ENCODE data around the gene DIPK1B. TPM values are rescaled to one million over a fixed set of nuclear protein-coding genes. Genes with fewer than 3 reads are reported as not detected.

The DIPK1B gene
- 10 to 100 TPM; 23.3 to 40.4 (median 27.4) TPM for polyA plus RNA-seq (ENCODE audit: insufficient read length in 4 of 4)

DNA sequence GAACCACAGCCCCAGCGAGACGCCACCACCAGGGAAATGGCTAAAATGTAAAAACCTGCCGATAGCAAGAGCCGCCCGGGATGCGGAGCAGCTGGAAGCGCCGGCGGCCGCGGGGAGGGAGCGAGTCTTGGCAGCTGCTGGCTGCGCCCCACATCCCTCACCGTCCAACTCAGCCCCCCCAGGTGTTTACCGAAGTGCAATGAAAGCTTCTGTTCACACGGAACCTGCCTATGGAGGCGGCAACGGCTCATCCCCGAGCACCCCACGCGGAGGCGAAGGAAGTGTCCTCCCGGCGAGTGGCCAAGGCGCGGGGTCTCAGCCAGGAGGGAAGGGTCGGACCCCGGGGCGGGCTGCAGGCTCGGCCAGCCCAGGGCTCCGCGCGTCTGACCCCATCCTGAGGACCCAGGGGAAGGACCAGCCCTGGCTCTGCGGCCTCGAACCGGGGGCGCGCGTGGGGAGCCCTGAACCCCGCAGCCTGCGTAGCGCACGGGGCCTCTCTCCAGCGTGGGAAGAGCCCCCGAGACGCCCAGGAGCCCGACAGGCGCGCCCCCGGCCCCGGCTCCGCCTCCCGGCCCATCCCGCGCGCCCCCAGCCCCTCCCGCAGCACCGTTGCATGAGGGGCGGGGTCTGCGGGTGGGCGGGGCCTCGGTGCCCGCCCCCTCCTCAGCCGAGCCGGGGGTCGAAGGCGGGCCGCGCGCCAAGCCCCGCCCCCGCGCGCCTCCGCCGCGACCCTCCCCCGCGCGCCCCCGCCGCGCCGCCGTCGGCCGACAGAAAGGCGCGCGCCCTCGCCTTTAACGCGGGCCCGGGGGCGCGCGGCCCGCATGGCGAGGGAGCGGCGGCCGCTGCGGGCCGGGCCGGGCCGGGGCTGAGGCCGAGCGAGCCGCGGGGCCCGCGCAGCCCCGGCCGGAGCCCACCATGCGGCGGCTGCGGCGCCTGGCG, at the start of gene DIPK1B:
Gene DIPK1B, plus strand, starts transcription at position 822 of the 939 bp plus-strand sequence. Its CDS starts 94 bp downstream, at position 916.
- DNase-seq (ENCODE audit: low read depth in 4 of 4, low spot score in 3 of 4): no peak

- DNase-seq (ENCODE audit: low read depth in 4 of 4, low spot score in 3 of 4): no peak
Measured at GRCh38 chr9:136662656-136663581, 49.5 kb upstream of the DIPK1B start, which contains the start of gene EGFL7. Gene EGFL7 (plus strand): TSS chr9:136662916. CDS start chr9:136668283, 5,367 bp downstream.

GRCh38 chr9:136664000-136664915, 48.1 kb upstream of the DIPK1B start:
- no peak for DNase-seq (ENCODE audit: low read depth in 4 of 4, low spot score in 3 of 4)

DNA sequence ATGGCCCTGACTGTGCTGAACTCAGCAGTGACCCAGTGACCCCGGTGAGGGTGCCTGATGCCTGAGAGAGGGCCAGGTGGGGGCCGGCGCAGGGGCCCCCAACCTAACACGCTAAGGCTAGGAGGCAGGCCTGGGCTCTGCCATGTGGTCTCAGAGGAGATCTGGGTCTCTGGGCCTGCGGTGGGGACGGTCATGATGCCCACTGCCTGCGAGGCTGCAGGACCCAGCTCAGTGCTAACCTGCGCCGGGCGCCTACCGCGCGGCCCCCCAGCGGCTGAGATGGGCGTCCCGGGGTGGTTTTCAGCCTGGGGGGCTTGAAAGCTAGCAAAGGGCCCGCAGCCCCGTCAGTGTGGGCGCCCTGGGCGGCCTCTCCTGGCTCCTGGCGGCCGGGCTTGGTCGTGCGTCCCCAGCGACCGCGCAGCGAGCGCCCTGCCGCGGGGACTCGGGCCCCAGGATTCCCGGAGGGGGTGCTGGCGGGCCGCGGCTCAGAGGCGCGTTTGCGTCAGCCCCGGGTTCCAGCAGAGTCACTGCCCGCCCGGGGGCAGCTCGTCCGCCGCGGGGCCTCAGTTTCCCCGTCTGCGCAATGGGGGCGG, 47.2 kb upstream of the DIPK1B start:
- no peak for DNase-seq (ENCODE audit: low read depth in 4 of 4, low spot score in 3 of 4)

- no peak for DNase-seq (ENCODE audit: low read depth in 4 of 4, low spot score in 3 of 4)
Measured at GRCh38 chr9:136665704-136666371, 46.5 kb upstream of the DIPK1B start.

DNA sequence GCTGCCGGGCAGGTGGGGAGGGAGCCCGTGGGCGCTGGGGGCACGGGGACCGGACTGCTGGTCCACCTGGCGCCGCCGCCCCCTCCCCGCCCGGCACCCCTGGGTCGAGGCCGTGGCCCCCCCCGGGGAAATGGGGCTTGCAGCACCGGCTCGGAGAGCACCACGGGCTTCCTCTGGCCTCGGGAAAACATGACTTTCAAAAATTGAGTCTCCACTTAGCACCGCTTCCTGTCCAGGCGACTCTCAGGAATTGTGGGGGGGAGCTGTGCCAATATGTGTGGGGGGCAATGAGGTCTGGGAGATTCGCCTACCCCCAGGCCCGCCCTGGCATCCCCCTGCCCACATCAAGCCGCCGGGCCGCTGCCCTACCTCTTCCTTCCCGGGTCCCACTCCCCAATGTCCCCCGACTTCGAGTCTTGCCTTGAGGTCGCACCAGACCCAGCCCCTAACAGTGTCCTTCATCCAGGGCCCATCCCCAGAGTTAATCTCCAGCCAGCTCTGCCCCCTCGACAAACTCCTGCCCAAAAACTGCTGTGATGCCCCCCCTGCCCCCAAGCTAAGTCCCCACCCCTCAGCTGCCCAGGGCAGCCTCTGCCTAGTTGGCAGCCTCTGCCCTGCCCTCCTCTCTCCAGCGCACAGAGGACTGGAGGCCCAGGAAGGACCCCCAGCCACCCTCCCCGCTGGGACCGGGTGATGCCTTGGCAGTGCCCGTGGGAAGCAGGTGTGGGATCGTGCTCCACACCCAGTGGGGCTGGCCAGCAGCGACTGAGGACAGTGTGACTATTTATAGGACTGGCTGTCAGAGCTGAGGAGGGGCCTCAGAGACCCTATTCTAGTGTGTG, 45.8 kb upstream of the DIPK1B start:
- no peak for DNase-seq (ENCODE audit: low read depth in 4 of 4, low spot score in 3 of 4)

DNA sequence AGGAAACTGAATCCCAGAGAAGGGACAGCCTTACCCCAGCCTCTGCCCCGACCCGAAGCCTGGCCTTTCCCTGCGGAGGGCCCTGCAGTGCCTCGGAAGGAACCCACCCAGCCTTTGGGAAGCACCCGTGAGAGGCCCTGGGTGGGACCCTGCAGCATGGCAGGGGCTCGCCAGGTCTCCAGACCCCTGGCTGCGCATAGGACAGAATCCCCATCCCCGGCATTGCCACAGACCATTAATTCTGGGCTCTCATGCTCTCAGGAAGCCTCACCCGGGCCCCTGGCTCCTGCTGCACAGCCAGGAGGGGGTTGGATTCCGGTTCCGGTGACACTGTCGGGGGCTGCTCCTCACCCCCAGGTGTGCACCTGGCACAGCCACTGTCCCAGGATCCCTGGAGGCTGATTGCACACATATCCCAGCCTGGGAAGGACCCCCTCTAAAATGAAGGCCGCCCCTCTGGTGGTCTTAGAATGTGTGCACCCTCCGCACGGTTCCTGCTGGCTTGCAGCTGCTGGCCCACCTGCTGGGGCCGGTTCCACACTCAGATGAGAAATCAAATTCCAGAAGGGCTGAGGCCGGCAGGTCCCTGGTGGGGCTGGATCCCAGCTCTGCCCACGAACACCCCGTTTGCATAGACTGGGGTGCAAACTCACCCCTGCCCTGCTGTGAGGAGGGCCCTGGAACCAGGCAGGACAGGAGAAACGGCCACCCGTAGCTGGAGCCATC, 45.0 kb upstream of the DIPK1B start:
- DNase-seq (ENCODE audit: low read depth in 4 of 4, low spot score in 3 of 4): no peak

GRCh38 chr9:136667940-136668760, 44.2 kb upstream of the DIPK1B start:
- DNase-seq (ENCODE audit: low read depth in 4 of 4, low spot score in 3 of 4): no peak

DNA sequence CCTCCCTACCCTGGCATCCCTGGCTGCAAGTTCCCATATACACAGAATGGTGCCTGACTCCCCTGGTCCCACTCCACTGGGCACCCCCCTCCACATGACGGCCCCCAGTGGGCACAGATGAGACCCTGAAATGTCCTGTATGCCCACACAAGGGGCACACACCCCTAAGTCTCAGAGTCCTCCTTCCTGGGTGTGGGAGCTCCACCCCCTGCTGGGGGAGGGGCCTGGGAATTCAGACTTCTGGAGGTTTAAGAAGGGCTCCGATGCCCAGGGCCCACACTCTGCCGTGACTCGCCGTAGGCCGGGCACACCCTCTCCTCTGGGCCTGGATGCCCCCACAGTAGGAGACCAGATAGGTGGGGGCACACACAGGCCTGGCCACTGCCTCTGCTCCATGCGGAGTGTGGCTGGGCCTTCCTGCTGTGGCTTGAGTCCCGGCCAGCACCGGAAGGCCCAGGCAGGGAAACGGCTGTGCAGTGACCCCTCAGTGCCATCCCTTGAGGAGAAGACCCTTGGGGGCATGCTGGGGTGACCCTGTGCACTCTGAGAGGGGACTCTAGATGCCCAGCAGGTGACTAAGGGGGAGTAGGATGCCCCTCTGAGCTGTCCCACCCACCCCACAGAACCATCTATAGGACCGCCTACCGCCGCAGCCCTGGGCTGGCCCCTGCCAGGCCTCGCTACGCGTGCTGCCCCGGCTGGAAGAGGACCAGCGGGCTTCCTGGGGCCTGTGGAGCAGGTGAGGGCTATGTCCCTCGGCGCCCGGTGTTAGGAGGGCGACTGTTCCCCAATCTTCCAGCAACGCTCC, 43.2 kb upstream of the DIPK1B start:
- no peak for DNase-seq (ENCODE audit: low read depth in 4 of 4, low spot score in 3 of 4)

DNA sequence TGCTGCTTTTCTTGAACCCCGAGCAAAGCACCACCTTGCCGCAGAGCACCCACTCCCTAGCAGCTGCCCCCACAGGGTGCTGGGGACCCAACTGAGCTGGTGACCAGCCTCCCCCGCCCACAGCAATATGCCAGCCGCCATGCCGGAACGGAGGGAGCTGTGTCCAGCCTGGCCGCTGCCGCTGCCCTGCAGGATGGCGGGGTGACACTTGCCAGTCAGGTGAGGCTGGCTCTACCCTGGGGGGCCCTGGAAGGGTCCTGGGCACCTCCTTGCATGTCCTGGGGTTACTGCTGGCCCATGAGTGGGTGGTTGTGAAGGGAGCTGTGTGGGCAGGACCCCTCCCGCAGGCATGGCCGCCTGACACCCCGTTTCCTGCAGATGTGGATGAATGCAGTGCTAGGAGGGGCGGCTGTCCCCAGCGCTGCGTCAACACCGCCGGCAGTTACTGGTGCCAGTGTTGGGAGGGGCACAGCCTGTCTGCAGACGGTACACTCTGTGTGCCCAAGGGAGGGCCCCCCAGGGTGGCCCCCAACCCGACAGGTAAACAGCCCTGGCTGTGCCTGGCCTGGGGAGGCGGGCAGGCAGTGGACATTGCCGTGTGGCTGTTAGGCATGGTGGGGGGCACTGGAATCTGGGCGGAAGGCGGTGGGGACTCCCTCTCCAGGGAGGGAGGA, 42.4 kb upstream of the DIPK1B start:
- DNase-seq (ENCODE audit: low read depth in 4 of 4, low spot score in 3 of 4): no peak

GRCh38 chr9:136670576-136671253, 41.7 kb upstream of the DIPK1B start:
- DNase-seq (ENCODE audit: low read depth in 4 of 4, low spot score in 3 of 4): no peak

DNA sequence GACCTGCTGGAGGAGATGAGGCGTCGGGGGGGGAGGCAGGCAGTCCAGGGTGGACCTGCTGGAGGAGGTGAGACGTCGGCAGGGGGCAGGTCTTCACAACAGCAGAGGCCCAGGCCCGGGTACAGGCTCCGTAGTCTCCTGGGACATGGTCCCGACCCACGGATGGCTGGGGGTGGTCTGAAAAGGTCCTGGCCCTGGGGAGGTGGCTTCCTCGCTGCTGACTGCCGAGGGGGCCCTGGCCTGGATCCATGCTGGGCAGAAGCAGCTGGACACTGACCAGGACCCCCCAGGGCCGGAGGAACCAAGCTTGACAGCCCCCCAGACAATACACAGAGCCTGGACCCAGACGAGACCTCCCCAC, 41.1 kb upstream of the DIPK1B start:
- no peak for DNase-seq (ENCODE audit: low read depth in 4 of 4, low spot score in 3 of 4)

GRCh38 chr9:136671646-136672430, 40.5 kb upstream of the DIPK1B start:
- DNase-seq (ENCODE audit: low read depth in 4 of 4, low spot score in 3 of 4): no peak

All from left renal pelvis (tissue), 4 donors.